ENCODE measurements around the gene HSPB2.

GRCh38 chr11:111937844-111938243, 25.3 kb downstream of the HSPB2 start:
- TF ChIP-seq, protein P1, sequence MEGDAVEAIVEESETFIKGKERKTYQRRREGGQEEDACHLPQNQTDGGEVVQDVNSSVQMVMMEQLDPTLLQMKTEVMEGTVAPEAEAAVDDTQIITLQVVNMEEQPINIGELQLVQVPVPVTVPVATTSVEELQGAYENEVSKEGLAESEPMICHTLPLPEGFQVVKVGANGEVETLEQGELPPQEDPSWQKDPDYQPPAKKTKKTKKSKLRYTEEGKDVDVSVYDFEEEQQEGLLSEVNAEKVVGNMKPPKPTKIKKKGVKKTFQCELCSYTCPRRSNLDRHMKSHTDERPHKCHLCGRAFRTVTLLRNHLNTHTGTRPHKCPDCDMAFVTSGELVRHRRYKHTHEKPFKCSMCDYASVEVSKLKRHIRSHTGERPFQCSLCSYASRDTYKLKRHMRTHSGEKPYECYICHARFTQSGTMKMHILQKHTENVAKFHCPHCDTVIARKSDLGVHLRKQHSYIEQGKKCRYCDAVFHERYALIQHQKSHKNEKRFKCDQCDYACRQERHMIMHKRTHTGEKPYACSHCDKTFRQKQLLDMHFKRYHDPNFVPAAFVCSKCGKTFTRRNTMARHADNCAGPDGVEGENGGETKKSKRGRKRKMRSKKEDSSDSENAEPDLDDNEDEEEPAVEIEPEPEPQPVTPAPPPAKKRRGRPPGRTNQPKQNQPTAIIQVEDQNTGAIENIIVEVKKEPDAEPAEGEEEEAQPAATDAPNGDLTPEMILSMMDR (IDR thresholded peaks at IDR 0.05), result no peak
- no peak for TF ChIP-seq POLR2A (IDR thresholded peaks at IDR 0.05)

Measured in tibial nerve (tissue), 3 donors.